GM21360 (cell line): ENCODE data around the gene PTGES3.

Experiments
- ATAC-seq: cut with Tn5 transposase; IDR thresholded peaks from one replicate; pipeline ENCODE4 v1.9.1; 2021; ENCODE audit warnings: mild to moderate bottlenecking, moderate library complexity; ENCODE audit not compliant: unreplicated experiment

PTGES3 gene

DNA sequence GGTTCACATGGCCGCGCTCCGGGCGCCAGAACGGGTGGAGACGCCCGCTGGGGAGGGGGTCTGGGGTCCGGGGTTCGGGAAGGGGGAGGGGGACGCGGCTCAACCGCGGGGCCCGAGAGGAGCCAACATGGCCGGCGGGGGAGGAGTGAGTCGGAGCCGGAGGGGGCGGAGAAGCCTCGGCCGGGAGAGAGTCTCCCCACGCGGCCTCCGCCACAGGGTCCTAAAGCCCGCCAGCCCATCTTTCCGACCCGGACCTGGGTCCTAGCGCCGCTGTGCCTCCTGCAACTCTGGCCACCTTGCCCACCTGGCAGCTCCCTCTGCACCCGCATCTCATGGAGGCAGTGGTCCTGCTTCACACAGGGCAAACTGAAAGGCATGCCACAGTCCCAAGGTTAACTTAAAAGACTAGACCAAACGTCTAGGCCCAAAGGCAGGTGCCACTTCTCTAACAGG is 57.9 kb downstream of the PTGES3 start, which contains the start of gene BAZ2A:
Gene BAZ2A (minus strand): TSS at position 147 of the 453 bp plus-strand sequence. CDS start 12,796 bp downstream, outside the sequence.
- ATAC-seq: peak; percentile 55

DNA sequence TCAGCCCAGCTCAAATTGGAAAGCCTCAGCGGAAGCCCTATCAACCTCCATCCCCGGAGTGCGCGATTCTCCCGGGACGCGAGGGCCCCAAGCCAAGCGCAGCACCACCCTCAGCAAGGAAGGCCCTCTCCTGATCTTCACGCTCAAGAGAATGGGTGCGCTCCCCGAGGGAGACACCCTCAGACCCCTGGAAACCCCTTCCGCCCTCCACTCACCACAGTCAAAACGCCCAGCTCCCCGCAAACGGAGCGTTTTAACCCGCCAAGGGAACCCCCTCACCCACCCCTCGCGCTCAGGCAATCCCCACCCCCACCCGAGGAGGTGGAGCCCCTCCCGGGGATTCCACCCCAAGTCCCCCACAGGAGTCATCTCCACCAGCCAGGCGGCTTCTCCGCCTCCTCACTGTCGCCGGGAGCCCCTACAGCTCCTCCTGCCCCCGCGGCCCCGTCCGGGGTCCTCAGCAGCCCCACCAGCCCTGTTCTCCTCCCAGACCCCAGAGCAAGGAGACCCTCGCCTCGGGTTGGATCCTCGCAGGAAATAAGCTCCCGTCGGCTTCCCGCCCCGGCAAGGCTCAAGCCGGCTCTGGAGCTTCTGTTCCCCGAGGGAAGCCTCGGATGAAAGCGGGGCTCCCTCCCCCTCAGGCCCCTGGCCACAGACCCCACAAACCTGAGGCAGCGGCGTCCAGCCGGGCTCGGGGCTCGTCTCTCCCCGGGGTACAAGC is 58.5 kb downstream of the PTGES3 start:
- no peak for ATAC-seq

GRCh38 chr12:56628671-56629458 is 59.2 kb downstream of the PTGES3 start:
- ATAC-seq: no peak

DNA sequence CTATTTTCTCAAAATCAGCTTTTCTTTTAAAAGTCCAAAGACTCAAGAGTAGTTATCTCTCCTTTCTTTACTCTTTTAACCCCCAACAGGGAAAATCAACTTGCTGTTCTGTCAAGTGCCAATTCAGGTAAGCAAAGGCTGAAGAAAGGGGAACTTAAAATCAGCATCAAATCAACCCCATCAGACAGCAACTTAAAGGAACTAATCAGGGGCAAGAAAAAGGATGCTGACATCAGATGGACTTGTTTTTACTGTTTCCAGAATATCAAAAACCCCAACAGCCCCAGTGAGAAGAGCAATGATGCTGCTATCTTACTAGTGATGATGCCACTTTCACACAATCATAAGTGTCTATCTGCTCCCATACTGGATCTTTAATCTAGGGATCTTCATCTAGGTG is 61.4 kb downstream of the PTGES3 start:
- no peak for ATAC-seq

- no peak for ATAC-seq
Observed at GRCh38 chr12:56622535-56622934, 65.5 kb downstream of the PTGES3 start.

DNA sequence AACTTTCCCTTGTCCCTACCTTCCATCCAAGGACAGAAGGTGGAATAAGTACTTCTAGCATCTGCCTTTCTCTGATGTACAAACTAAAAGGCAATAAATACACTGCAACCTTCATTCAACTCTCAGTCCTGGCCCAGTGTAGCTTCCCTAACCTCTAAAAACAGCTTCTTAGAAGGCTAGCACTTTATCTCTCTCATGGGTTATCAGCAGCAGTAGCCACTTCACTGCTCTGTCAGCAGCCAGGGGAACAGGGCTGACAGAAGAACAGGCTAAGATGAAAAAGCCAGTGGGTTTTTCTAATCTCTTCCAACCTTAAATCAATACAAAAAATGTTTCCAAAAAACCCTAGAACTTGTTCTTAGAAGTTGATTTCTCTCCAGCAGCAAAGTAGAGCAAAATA is 71.2 kb downstream of the PTGES3 start:
- no peak for ATAC-seq

- no peak for ATAC-seq
Observed at GRCh38 chr12:56616244-56616643, 71.8 kb downstream of the PTGES3 start.

GRCh38 chr12:56614627-56615026 is 73.5 kb downstream of the PTGES3 start:
- ATAC-seq: no peak
